A673 (cell line): ENCODE measurements around the gene ATP6V0D1.
"Not testable (repeated sequence)": the region's sequence is repeated elsewhere in the genome, so short reads cannot be mapped to it uniquely, and the experiment has no call there.

Source experiments
- CTCF ChIP-seq: fragments of 300-800, 200-600 bp; sonication (generic); conservative IDR thresholded peaks from 2 replicates; pipeline ENCODE4 v1.5.1; 2017; ENCODE audit warnings: low read depth, mild to moderate bottlenecking, antibody characterized with exemption, low read length, moderate library complexity, mixed read lengths
- EZH2 ChIP-seq: fragments of 200-600 bp; sonication (generic); IDR thresholded peaks from 2 replicates; pipeline ENCODE4 v1.6.1; 2017; ENCODE audit warnings: borderline replicate concordance, low read depth, mild to moderate bottlenecking, mixed read lengths, antibody characterized with exemption, low read length; ENCODE audit not compliant: poor library complexity, severe bottlenecking

- TF ChIP-seq CTCF, EZH2: not testable (repeated sequence)
Measured at GRCh38 chr16:67513892-67514291, 32.9 kb upstream of the ATP6V0D1 start.
